Non-pigmented ciliary epithelial cell (primary cell): ENCODE measurements around the gene PSENEN.
A peak's percentile ranks its signal among the peaks of the same experiment; 100 is the strongest.

Experiments used
- DNase-seq: peaks from one replicate; pipeline ENCODE4 v3.0.0-alpha.2; 2010; ENCODE audit warnings: low read depth

PSENEN gene

GRCh38 chr19:35745328-35746086, at the start of gene PSENEN, which contains the start of gene U2AF1L4:
PSENEN (plus strand) TSS chr19:35745651; CDS start chr19:35745931, 280 bp downstream.
U2AF1L4 (minus strand) TSS chr19:35745418; CDS start chr19:35745391, 27 bp downstream.
- DNase-seq: peak; percentile 98

DNA sequence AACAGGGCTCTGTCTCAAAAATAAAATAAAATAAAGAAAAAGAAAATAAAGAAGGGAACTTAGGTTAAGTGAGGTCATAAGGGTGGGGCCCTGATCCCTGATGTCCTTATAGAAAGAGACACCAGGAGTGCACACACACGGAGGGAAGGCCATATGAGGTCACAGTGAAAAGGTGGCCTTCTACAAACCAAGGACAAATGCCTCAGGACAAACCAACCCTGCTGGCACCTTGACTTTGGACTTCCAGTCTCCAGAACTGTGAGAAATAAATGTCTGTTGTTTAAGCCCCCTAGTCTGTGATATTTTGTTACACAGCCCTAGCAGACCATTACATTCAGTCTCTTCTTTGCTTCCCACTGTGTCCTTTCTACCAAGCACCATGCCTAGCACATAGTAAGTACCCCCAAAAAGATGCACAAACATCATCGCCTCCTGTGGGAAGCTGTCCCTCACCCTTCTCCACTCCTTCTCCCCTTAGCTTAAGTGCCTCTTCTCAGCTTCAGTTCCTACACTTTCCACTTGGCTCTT, 49.5 kb upstream of the PSENEN start:
- no peak for DNase-seq

DNA sequence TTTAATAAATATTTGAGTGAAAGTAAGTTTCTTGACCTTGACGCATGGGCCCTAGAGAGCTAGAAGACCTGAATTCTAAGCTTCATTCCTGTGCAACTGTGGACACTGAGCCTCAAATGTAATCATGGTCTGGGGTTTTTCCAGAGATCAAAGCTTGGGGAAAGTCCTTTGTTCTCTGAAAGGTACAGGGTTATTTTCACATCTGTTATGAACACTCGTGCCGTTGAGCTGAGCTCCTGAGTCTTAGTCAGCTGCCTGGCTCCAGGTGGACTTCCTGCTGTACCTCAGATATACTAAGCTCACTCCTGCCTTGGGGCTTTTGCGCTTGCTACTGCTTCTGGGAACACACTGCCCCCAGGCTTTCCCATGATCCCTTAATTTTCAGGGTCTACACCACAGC, 48.6 kb upstream of the PSENEN start:
- DNase-seq: no peak

- DNase-seq: peak; percentile 93
Measured at GRCh38 chr19:35702223-35703012, 43.0 kb upstream of the PSENEN start.

DNA sequence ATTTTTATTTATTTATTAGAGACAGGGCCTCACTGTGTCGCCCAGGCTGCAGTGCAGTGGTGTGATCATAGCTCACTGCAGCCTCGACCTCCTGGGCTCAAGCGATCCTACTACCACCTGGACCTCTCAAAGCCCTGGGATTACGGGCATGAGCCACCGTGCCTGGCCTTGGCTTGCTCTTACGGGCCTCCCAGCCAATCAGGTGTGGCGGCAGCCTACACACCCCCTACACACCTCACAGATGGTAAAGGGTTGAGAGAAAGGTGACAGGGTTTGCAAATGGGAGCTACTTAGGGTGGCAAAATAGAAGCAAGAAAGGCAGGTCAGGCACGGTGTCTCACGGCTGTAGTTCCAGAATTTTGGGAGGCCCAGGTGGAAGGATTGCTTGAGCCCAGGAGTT, 42.1 kb upstream of the PSENEN start:
- no peak for DNase-seq

- no peak for DNase-seq
Measured at GRCh38 chr19:35704218-35704617, 41.2 kb upstream of the PSENEN start, which contains the start of gene ZBTB32. ZBTB32 (plus strand) TSS chr19:35704558; CDS start chr19:35714627, 10,069 bp downstream.

DNA sequence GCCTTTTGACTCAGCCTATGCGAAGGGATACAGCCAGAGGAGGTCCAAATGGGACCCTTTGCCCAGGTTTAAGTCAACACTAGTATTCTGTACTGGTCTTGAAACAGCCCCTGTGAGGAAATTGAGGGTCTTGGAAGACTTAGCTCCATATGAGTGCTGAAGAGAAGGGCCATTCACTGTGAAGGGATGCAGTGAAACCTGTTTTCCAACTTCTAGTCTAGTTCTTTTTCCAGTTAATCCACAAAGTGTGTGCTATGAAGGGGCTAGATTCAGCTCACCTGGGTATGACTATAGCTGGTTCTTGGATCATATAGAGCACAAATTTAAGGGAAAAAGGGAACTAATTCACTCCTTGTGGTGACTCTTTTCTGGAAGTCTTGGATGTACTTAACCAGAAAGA, 37.1 kb upstream of the PSENEN start:
- DNase-seq: no peak

DNA sequence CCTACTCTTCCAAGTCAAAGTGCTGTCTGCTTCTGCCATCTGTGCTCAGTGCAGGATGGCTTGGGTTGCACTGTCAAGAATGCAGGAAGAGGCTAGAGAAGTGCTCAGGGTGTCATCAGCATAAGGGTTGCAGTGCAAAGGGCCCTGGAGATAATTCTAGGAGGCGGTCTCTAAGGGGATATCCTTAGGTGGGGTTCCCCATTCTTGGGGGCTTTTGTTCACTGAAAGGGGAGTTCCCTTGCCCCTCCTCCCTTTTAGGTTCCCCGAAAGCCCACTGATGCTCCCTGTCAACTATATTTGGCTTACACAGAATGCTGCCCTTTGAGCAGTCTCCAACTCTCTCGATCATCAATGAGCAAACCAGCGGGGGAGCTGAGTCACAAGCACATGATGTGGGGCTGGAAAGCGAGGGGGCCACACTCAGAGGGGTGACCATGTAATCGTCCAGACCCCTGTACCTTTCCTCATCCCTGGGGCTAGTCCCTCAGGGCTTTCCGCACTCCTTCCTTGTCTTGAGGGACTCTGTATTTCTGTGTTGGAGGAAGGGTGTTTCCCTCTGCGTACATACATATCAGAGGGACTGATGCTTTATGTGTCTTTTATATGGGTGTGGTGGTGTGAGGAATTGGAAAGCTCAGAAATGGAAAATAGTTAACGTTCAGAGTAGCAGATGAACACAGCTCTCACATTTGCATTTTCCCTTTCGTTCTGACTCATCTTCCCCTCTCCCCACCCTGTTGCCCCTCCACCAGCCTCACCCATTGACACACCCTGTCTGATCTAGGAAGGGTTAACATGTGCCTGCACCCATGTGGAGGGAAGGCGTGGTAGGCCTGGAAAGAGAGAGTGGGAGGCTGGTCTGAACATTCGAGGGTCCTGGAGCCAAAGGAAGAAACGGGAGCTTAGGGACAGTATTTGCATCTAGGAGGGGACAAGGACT, 34.4 kb upstream of the PSENEN start:
- no peak for DNase-seq

- no peak for DNase-seq
Measured at GRCh38 chr19:35712567-35713505, 32.6 kb upstream of the PSENEN start.

DNA sequence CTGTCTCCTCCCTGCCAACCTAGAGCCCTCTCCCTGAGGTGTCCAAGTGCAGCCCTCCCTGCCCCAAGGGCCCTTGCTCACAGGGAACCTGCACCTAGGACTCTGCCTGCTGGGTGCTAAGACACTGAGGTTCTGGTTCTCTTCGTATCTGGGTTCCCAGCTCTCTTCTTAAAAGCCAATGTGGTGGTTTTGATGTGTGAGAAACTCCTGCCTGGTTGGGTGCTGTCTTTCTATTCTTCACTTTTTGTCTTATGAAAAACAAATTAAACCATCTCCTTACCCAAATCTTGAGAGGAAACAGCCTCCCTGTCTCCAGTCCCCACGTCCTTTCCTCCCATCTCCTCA, 32.0 kb upstream of the PSENEN start:
- no peak for DNase-seq

- DNase-seq: no peak
Measured at GRCh38 chr19:35713904-35714495, 31.5 kb upstream of the PSENEN start.

- DNase-seq: no peak
Measured at GRCh38 chr19:35714601-35715354, 30.7 kb upstream of the PSENEN start.

DNA sequence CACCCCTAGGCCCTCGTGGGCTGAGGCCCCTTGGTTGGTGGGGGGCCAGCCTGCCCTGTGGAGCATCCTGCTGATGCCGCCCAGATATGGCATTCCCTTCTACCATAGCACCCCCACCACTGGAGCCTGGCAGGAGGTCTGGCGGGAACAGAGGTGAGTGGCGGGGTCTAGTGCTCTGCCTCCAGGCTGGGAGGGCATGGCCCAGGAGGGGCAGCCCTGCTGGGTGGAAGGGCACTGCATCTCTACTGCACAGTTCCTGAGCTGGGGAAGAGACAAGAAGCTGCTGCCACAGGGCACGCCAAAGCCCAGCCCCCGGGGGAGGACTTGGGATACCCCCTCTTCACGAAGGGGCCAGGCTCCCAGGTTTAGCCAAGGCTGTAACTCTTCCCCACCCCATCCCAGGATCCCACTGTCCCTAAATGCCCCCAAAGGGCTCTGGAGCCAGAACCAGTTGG, 30.1 kb upstream of the PSENEN start:
- no peak for DNase-seq

- no peak for DNase-seq
Measured at GRCh38 chr19:35715981-35716800, 29.3 kb upstream of the PSENEN start.

DNA sequence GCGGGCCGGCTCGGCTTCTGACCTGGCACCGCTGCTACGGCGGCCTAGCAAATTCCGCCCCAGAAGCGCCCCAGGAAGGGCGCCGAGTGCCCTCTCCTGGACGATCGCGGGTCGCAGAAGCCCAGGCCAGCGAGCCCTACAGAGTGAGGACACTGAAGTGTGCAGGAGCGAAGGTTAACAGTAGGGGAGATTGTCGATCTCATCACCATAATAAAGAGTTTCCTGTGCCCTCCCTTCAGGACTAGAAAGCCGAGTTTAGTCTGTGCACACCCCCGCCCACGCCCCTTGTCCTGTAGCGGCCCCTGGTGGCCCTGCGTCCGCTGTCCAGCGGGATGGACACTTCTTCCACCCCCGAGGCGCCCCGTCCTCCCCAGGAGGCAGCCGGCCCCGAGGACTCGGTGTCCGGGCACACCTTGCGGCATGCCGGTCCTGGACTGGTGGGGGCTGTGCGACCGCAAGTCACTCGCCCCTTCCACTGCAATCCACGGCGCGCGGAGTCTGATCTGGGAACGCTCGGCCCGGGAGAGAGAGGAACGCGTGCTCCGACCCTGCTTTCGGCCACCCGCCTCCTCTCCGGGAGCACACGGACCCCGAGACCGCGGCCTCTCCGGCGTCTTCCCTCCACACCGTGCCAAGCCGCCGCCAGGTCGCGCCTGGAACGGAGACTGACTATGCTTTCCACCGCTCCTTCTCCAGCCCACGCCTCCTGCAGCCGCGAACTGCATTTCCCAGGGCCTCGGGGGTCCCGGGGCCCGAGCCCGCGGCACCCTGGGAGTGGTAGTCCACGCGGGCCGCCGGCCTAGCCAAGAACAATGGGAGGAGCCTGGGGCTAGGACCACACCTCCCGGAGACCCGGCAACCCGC, 28.4 kb upstream of the PSENEN start:
- DNase-seq: peak; percentile 69

DNA sequence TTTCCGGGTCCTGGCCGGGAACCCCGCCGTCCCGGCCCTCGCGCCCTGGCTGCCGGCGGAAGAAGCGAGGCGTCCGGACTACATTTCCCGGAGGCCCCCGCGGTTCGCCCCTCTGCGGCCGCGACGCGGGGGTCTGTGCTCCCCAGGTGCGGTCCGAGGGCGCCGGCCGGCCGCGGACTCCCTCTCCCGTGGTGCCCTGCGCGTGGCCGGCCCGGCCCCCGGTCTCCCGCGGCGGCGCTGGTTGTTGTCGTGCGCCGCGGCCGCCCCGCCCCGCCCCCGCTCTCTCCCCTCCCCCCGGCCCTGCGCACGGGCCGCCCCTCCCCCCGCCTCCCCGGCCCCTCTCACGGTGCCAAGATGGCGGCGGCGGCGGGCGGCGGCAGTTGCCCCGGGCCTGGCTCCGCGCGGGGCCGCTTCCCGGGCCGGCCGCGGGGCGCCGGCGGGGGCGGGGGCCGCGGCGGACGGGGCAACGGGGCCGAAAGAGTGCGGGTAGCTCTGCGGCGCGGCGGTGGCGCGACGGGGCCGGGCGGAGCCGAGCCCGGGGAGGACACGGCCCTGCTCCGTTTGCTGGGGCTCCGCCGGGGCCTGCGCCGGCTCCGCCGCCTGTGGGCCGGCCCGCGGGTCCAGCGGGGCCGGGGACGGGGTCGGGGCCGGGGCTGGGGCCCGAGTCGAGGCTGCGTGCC, 27.6 kb upstream of the PSENEN start, which contains the start of gene KMT2B:
Gene KMT2B (plus strand): TSS at position 339 of the 680 bp plus-strand sequence. CDS start 16 bp downstream, at position 355.
- no peak for DNase-seq
